Activated CD4-positive, alpha-beta T cell treated with anti-CD3 and anti-CD28 coated beads for 36 hours (primary cell): ENCODE results near the gene TTC7B. TPM values are rescaled to one million over a fixed set of nuclear protein-coding genes. Genes with fewer than 3 reads are reported as not detected.

Source experiments
- ATAC-seq: fragments of 200-7000 bp; cut with Tn5 transposase; one replicate; pipeline ENCODE4 v1.10.0; 2021; ENCODE audit warnings: mild to moderate bottlenecking, moderate library complexity
- CTCF ChIA-PET: fragments of 350-600 bp; sonication (Branson Sonifier 250); formaldehyde crosslinking; loops from one replicate; lab custom pipeline; 2021; ENCODE audit warnings: antibody characterized with exemption; lab: Charles Lee
- POLR2A ChIA-PET: fragments of 350-600 bp; sonication (Branson Sonifier 250); formaldehyde crosslinking; loops from one replicate; lab custom pipeline; 2021; ENCODE audit warnings: antibody characterized with exemption, inconsistent platforms; lab: Charles Lee
- DNase-seq: peaks from one replicate; pipeline ENCODE4 v3.0.0-alpha.2; 2020
- H3K27ac Mint-ChIP-seq: one replicate; pipeline ENCODE4 v1.8.0; 2021; ENCODE audit warnings: mixed read lengths
- H3K27me3 Mint-ChIP-seq: one replicate; pipeline ENCODE4 v1.8.0; 2021; ENCODE audit warnings: mixed read lengths
- H3K36me3 Mint-ChIP-seq: one replicate; pipeline ENCODE4 v1.8.0; 2021; ENCODE audit warnings: low read depth, mixed read lengths
- H3K4me1 Mint-ChIP-seq: one replicate; pipeline ENCODE4 v1.8.0; 2021; ENCODE audit warnings: mixed read lengths
- H3K4me3 Mint-ChIP-seq: one replicate; pipeline ENCODE4 v1.8.0; 2021; ENCODE audit warnings: mild to moderate bottlenecking, moderate library complexity, mixed read lengths
- H3K9me3 Mint-ChIP-seq: one replicate; pipeline ENCODE4 v1.8.0; 2021; ENCODE audit warnings: low read depth, mixed read lengths
- intact Hi-C, 2 experiments: fragments of 100-400 bp; cut with DNase I in 1 of 2; cut with micrococcal nuclease in 1 of 2; formaldehyde crosslinking; loops; one replicate each; pipeline versions ENCODE4 v1.14.2 to v1.15.1; 2022 to 2024; cut with DNase I, micrococcal nuclease
- total RNA-seq, 2 experiments: library from RNA; stranded (reverse); gene quantifications; one replicate each; pipeline ENCODE4 v1.2.3, GENCODE V29; 2021

TTC7B gene
- total RNA-seq, 2 experiments from 2014 or later = 5.8 to 8.2 TPM

DNA sequence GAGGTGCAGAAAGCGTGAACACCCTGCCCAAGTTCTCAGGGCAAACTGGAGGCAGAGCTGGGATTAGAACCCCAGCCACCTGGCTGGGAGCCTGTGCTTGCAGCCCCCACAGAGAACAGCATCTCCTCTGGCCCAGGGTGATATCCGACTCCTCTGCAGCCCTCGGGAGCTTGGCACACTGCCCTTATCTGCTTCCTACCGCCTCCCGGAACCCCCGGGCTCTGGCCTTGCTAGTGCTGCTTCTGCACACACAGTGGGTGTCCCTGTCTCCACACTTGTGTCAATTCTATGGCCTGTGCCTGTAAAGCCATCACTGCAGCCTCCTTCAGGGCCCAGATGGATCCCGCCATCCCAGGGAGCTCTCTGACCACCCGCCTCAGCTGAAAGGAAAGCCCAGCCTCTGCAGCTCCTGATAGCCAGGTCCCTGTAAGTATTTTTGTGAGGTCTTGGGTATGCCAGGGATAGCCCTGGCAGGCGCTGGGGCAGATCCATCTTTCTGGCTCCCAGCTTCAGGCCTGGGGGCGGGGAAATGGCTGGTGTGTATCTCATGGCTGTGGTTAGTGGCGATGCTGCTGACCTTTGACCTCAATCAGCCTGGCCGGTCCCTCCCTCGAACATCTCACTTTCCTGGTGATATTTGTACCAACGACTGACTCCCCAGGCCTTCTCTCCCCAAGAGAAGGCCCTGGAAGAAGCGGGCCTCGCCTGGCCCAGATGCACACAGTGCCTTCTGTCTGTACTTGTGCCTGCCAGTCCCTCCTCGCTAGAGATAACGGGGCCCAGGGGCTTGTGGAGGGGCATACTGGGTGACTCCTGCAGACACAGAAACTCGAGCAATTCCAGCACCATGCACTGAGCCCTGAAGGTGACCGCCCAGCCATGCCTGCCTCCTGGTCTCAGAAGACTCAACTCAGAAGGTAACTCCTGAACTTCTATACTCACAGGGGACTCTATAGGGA is 235.6 kb downstream of the TTC7B start:
- H3K4me1 Mint-ChIP-seq = no peaks in the 10 kb centered on the region
- H3K27ac Mint-ChIP-seq = no peak overlapping the region
- no peak for ATAC-seq
- intact Hi-C loops = no loop called here
- DNase-seq = no peak
- H3K27me3 Mint-ChIP-seq = no peaks in the 10 kb centered on the region
- ChIA-PET CTCF (interaction anchor here (0.5 to 0.6 kb wide), 2 partner anchors 33 to 172 kb away, joined by 3 to 4 read pairs; no protein-coding TSS in a partner anchor), POLR2A (no interaction called here)
- H3K36me3 Mint-ChIP-seq = no peaks in the 10 kb centered on the region
- H3K4me3 Mint-ChIP-seq = no peak overlapping the region
- no peaks in the 10 kb centered on the region for H3K9me3 Mint-ChIP-seq

GRCh38 chr14:90579816-90580215 is 236.4 kb downstream of the TTC7B start:
- Mint-ChIP-seq H3K4me1 (no peaks in the 10 kb centered on the region), H3K27ac (no peak overlapping the region), H3K27me3 (no peaks in the 10 kb centered on the region), H3K36me3 (no peaks in the 10 kb centered on the region), H3K9me3 (no peaks in the 10 kb centered on the region), H3K4me3 (no peak overlapping the region)
- DNase-seq = no peak
- CTCF ChIA-PET = no interaction called here
- ATAC-seq = no peak
- intact Hi-C loops = no loop called here
- POLR2A ChIA-PET = no interaction called here

GRCh38 chr14:90579088-90579487 is 237.1 kb downstream of the TTC7B start:
- ATAC-seq (no peak), DNase-seq (no peak)
- H3K9me3 Mint-ChIP-seq = no peaks in the 10 kb centered on the region
- no peaks in the 10 kb centered on the region for H3K4me1 Mint-ChIP-seq
- ChIA-PET POLR2A (no interaction called here), CTCF (no interaction called here)
- intact Hi-C loops = no loop called here
- no peak overlapping the region for H3K4me3 Mint-ChIP-seq
- H3K36me3 Mint-ChIP-seq = no peaks in the 10 kb centered on the region
- H3K27ac Mint-ChIP-seq = no peak overlapping the region
- no peaks in the 10 kb centered on the region for H3K27me3 Mint-ChIP-seq

GRCh38 chr14:90578283-90578985 is 237.8 kb downstream of the TTC7B start:
- H3K4me1 Mint-ChIP-seq = no peaks in the 10 kb centered on the region
- POLR2A ChIA-PET = no interaction called here
- ATAC-seq (no peak), DNase-seq (no peak)
- CTCF ChIA-PET = no interaction called here
- intact Hi-C loops = no loop called here
- H3K9me3 Mint-ChIP-seq = no peaks in the 10 kb centered on the region
- no peaks in the 10 kb centered on the region for H3K36me3 Mint-ChIP-seq
- H3K27ac Mint-ChIP-seq = no peak overlapping the region
- no peak overlapping the region for H3K4me3 Mint-ChIP-seq
- no peaks in the 10 kb centered on the region for H3K27me3 Mint-ChIP-seq

- Mint-ChIP-seq H3K4me3 (no peak overlapping the region), H3K9me3 (no peaks in the 10 kb centered on the region), H3K36me3 (no peaks in the 10 kb centered on the region), H3K27me3 (no peaks in the 10 kb centered on the region), H3K4me1 (no peaks in the 10 kb centered on the region), H3K27ac (no peak overlapping the region)
- intact Hi-C loops = no loop called here
- no peak for DNase-seq
- ATAC-seq = no peak
- CTCF ChIA-PET = no interaction called here
- POLR2A ChIA-PET = no interaction called here
Measured at GRCh38 chr14:90577661-90578282, 238.5 kb downstream of the TTC7B start.

DNA sequence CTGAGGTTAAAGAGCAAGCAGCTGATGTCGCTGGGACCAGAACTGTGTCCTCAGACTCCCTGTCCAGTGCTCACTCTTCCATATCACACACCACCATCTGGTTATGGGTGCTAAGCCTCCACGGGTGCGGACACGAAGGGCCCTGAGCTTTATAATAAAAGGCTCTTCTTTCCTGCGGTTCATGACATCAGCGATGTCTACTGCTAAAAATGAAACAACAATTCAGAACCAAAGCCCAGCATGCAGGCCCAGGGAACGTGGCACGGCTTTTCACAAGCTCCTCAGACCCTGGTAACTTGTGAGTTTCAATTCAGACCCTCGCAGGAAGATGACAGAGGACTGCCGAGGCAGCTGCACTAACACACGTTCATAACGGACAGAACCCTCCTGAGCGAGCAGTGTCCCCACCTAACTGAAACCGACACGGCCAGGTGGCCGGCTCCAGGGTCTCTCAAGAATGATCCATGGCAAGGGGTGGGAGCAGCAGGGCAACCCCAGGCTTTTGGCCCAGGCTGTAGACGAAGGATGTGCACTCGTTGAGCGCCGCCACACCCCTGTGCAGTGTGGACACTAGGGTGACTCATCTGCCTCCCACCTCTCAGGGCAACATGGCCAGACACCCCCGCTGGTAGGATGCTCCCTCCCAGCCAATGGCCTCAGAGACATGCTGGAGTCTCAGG is 239.1 kb downstream of the TTC7B start:
- intact Hi-C loops = no loop called here
- ChIA-PET POLR2A (no interaction called here), CTCF (interaction anchor here (0.6 kb wide), 1 partner anchor 401 kb away, joined by 5 read pairs; no protein-coding TSS in a partner anchor)
- DNase-seq = no peak
- no peak for ATAC-seq
- Mint-ChIP-seq H3K27me3 (no peaks in the 10 kb centered on the region), H3K4me3 (no peak overlapping the region), H3K27ac (no peak overlapping the region), H3K36me3 (no peaks in the 10 kb centered on the region), H3K9me3 (no peaks in the 10 kb centered on the region), H3K4me1 (no peaks in the 10 kb centered on the region)

GRCh38 chr14:90576581-90576980 is 239.6 kb downstream of the TTC7B start:
- no peak overlapping the region for H3K27ac Mint-ChIP-seq
- no peak for ATAC-seq
- no peaks in the 10 kb centered on the region for H3K9me3 Mint-ChIP-seq
- H3K36me3 Mint-ChIP-seq = no peaks in the 10 kb centered on the region
- CTCF ChIA-PET = interaction anchor here (0.6 to 1.1 kb wide), 2 partner anchors 199 to 400 kb away, joined by 4 to 5 read pairs; no protein-coding TSS in a partner anchor
- no peaks in the 10 kb centered on the region for H3K27me3 Mint-ChIP-seq
- POLR2A ChIA-PET = no interaction called here
- no peaks in the 10 kb centered on the region for H3K4me1 Mint-ChIP-seq
- intact Hi-C loops = no loop called here
- no peak for DNase-seq
- H3K4me3 Mint-ChIP-seq = no peak overlapping the region

- intact Hi-C loops = no loop called here
- Mint-ChIP-seq H3K27ac (no peak overlapping the region), H3K4me3 (no peak overlapping the region), H3K36me3 (no peaks in the 10 kb centered on the region), H3K27me3 (no peaks in the 10 kb centered on the region), H3K9me3 (no peaks in the 10 kb centered on the region), H3K4me1 (no peaks in the 10 kb centered on the region)
- ChIA-PET POLR2A (no interaction called here), CTCF (interaction anchor here (0.6 to 1.1 kb wide), 2 partner anchors 41 to 199 kb away, joined by 3 to 4 read pairs; no protein-coding TSS in a partner anchor)
- DNase-seq (no peak), ATAC-seq (no peak)
Measured at GRCh38 chr14:90575781-90576180, 240.4 kb downstream of the TTC7B start.

GRCh38 chr14:90575336-90575735 is 240.9 kb downstream of the TTC7B start:
- POLR2A ChIA-PET = no interaction called here
- H3K4me1 Mint-ChIP-seq = no peaks in the 10 kb centered on the region

DNA sequence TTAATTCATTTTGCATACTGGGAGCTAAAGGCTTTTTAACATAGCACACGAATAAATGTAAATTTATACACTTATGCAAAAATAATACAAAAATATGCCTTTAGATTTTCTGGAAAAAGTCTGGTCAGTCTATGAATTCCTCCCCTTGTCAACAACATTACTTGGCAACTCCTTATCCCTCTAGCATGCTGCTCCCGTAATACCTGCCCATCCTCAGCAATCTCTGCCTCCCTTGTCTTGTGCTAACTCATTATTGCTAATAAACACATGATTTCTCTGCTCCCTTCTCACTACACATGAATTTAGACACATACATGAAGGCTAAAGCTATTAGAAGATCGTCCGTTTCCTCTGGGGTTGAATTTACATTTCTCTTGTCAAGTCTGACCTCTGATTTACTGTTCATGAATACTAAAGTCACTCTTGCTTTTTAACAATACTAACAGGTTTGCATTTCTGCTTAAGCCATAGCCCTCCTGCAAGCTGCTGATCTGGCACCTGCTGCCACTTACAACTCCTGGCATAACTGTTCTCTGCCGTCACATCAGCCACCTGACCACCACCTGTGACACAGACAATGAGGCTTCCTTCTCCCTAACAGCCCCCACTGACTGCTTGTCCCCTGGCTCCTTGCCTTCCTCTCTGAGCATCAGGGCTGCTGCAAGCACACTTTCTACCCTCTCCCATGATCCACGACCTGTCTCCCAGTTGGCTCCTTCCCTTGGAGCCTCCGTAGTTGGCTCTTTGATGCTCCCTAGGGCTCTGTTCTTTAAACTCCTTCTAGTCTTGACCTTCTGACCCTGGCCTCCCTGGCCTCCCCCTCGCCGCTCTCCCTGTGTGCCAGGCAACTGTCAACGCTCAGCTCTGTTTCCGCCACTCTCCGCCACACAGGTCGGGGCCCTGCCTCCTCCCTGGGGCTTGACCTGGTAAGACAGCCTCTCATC is 241.8 kb downstream of the TTC7B start:
- POLR2A ChIA-PET = no interaction called here
- Mint-ChIP-seq H3K27me3 (no peaks in the 10 kb centered on the region), H3K9me3 (no peaks in the 10 kb centered on the region), H3K4me3 (no peak overlapping the region), H3K4me1 (no peaks in the 10 kb centered on the region), H3K36me3 (no peaks in the 10 kb centered on the region), H3K27ac (no peak overlapping the region)
- DNase-seq = no peak
- intact Hi-C loops = no loop called here
- no peak for ATAC-seq
- CTCF ChIA-PET = interaction anchor here (0.6 kb wide), 1 partner anchor 123 kb away, joined by 3 read pairs; no protein-coding TSS in a partner anchor

More at GRCh38 chr14:90575336-90575735, 240.9 kb downstream of the TTC7B start:
- Mint-ChIP-seq H3K27ac (no peak overlapping the region), H3K9me3 (no peaks in the 10 kb centered on the region), H3K4me3 (no peak overlapping the region), H3K27me3 (no peaks in the 10 kb centered on the region), H3K36me3 (no peaks in the 10 kb centered on the region)
- ATAC-seq (no peak), DNase-seq (no peak)
- CTCF ChIA-PET = interaction anchor here (0.6 kb wide), 1 partner anchor 41 kb away, joined by 3 read pairs; no protein-coding TSS in a partner anchor
- intact Hi-C loops = no loop called here
